Measurements from ENCODE around the gene PTGDR. TPM values are rescaled to one million over a fixed set of nuclear protein-coding genes. Genes with fewer than 3 reads are reported as not detected.

The PTGDR gene
- polyA plus RNA-seq, 2 of the 4 experiments (the other 2 are of a cell fraction): not detected

DNA sequence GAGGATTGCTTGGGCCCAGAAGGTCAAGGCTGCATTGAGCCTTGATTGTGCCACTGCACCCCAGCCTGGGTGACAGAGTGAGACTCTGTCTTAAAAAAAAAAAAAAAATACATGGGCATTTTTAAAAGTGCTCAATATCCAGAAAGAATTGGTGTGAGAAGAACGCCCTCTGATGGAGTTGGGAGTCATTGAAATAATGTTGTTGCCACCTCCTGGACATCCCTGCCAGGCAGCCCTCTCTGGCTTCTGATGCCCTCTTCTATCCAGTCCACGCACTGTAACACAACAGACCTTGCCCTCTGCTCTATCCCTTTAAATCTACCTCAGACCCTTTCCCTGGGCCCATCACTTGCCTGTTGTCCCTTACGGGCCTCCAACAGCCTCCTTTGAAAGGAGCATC lies 4.9 kb downstream of the PTGDR start:
- ChIA-PET CTCF (interaction anchor here (0.8 to 1.5 kb wide), 4 partner anchors 12 to 276 kb away, joined by 3 to 5 read pairs (median 3); no protein-coding TSS in a partner anchor), POLR2A (no interaction called here)
- peak; percentile 54 to 83; a peak in 4 of 6 replicates for ATAC-seq
- Histone ChIP-seq H3K4me2 (no peak overlapping the region), H3K9me3 (no peaks in the 10 kb centered on the region), H3K4me1 (no peaks in the 10 kb centered on the region), H3K27ac (no peak overlapping the region), H3K4me3 (no peak overlapping the region)
- WGBS (ENCODE audit: missing lambda C conversion rate): 32% methylated on average over 3 of the region's 3 CpGs
- no peak for FAIRE-seq
- peak; percentile 26 to 33 for DNase-seq (ENCODE audit: low read depth in 1 of 2, low spot score in 1 of 2)
- TF ChIP-seq SMC3 (IDR thresholded peaks at IDR 0.05): 0 out of 3 replicates have a peak, but pooled peaks have one; percentile 22
- TF ChIP-seq RAD21 (conservative IDR thresholded peaks at IDR 0.05 in 1 of 2, IDR thresholded peaks at IDR 0.05 in 1 of 2): peak; percentile 28 to 53; a peak in 2 of 5 replicates
- TF ChIP-seq CHD2 (IDR thresholded peaks at IDR 0.05; ENCODE audit: low read length, partially characterized antibody): no peak
- no peak for TF ChIP-seq USF2 (IDR thresholded peaks at IDR 0.05)
- TF ChIP-seq, protein P1, sequence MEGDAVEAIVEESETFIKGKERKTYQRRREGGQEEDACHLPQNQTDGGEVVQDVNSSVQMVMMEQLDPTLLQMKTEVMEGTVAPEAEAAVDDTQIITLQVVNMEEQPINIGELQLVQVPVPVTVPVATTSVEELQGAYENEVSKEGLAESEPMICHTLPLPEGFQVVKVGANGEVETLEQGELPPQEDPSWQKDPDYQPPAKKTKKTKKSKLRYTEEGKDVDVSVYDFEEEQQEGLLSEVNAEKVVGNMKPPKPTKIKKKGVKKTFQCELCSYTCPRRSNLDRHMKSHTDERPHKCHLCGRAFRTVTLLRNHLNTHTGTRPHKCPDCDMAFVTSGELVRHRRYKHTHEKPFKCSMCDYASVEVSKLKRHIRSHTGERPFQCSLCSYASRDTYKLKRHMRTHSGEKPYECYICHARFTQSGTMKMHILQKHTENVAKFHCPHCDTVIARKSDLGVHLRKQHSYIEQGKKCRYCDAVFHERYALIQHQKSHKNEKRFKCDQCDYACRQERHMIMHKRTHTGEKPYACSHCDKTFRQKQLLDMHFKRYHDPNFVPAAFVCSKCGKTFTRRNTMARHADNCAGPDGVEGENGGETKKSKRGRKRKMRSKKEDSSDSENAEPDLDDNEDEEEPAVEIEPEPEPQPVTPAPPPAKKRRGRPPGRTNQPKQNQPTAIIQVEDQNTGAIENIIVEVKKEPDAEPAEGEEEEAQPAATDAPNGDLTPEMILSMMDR (IDR thresholded peaks at IDR 0.05): peak; percentile 35

- H3K4me3 ChIP-seq: no peak overlapping the region
- ChIA-PET POLR2A (no interaction called here), CTCF (interaction anchor here (1.5 kb wide), 1 partner anchor 11 kb away, joined by 3 read pairs; no protein-coding TSS in a partner anchor)
- TF ChIP-seq MAZ (IDR thresholded peaks at IDR 0.05; ENCODE audit: borderline replicate concordance, low read depth, low read length): no peak
- no peak overlapping the region for H3K4me2 ChIP-seq
- H3K9me3 ChIP-seq: no peaks in the 10 kb centered on the region
- ATAC-seq (no peak), FAIRE-seq (no peak), DNase-seq (ENCODE audit: low read depth in 1 of 2, low spot score in 1 of 2) (no peak)
- no peak overlapping the region for H3K27ac ChIP-seq
- H3K4me1 ChIP-seq: peaks cover 9% of the 10 kb centered on the region; the same call in 1 of the 3 replicates
- 36% methylated on average over 3 of the region's 3 CpGs for WGBS (ENCODE audit: missing lambda C conversion rate)
These were observed 7.9 kb downstream of the PTGDR start for GRCh38 chr14:52275372-52275771.

- no peak overlapping the region for H3K27ac ChIP-seq
- no peak overlapping the region for H3K4me3 ChIP-seq
- FAIRE-seq (no peak), DNase-seq (ENCODE audit: low read depth in 1 of 2, low spot score in 1 of 2) (no peak), ATAC-seq (no peak)
- H3K4me1 ChIP-seq: peaks cover 9% of the 10 kb centered on the region; the same call in 1 of the 3 replicates
- TF ChIP-seq MAFK (IDR thresholded peaks at IDR 0.05; ENCODE audit: partially characterized antibody): no peak
- TF ChIP-seq HOXA7 (CRISPR knock-in tag; IDR thresholded peaks at IDR 0.05): no peak
- no peak for TF ChIP-seq SMC3 (IDR thresholded peaks at IDR 0.05)
- TF ChIP-seq KDM5A (IDR thresholded peaks at IDR 0.05): no peak
- TF ChIP-seq MAX (IDR thresholded peaks at IDR 0.05): no peak
- TF ChIP-seq TFCP2L1 (CRISPR knock-in tag; IDR thresholded peaks at IDR 0.05): no peak
- no peak for TF ChIP-seq CHD4 (IDR thresholded peaks at IDR 0.05; ENCODE audit: borderline replicate concordance)
- H3K9me3 ChIP-seq: no peaks in the 10 kb centered on the region
- ChIA-PET CTCF (no interaction called here), POLR2A (no interaction called here)
- WGBS (ENCODE audit: missing lambda C conversion rate): 89% methylated on average over 4 of the region's 4 CpGs
- no peak overlapping the region for H3K4me2 ChIP-seq
These were observed 10.1 kb downstream of the PTGDR start for GRCh38 chr14:52277552-52277951.

DNA sequence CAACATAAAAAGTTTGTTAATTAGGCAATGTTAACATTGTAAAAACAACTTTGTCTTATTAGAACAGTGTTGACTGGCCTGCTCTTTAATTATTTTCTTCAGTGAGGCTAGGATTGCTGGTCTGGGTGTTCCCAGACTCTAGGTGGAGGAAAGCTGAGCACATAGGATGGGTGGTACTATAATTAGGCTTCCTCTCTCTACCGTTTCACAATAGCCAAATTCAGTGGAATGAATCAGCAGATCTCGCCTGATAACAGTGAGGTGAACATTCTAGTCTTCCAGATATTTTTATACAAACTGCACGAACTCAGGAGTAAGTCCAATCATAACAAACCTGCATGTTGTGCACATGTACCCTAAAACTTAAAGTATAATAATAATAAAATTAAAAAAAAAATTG lies 11.9 kb downstream of the PTGDR start:
- Histone ChIP-seq H3K4me2 (peak overlapping the region; percentile 29), H3K27ac (peak overlapping the region; percentile 40 to 69; a peak in 4 of 6 replicates), H3K9me3 (no peaks in the 10 kb centered on the region), H3K4me1 (peaks cover 9% of the 10 kb centered on the region; the same call in 1 of the 3 replicates), H3K4me3 (no peak overlapping the region)
- 12% methylated on average over 3 of the region's 3 CpGs for WGBS (ENCODE audit: missing lambda C conversion rate)
- DNase-seq (ENCODE audit: low read depth in 1 of 2, low spot score in 1 of 2) (peak; percentile 12 to 55), ATAC-seq (peak in 1 of 2 experiments; percentile 67; a peak in 3 of 6 replicates), FAIRE-seq (no peak)
- ChIA-PET POLR2A (no interaction called here), CTCF (no interaction called here)
- TF ChIP-seq POLR2A (IDR thresholded peaks at IDR 0.05; ENCODE audit: low read length) (no peak), TP53 (CRISPR knock-in tag; IDR thresholded peaks at IDR 0.05) (no peak), BHLHE40 (IDR thresholded peaks at IDR 0.05; ENCODE audit: low read depth, low read length) (no peak), RARB (CRISPR knock-in tag; IDR thresholded peaks at IDR 0.05) (no peak), REST (IDR thresholded peaks at IDR 0.05) (no peak), ZNF302 (CRISPR knock-in tag; IDR thresholded peaks at IDR 0.05) (no peak), FOSB (CRISPR knock-in tag; IDR thresholded peaks at IDR 0.05) (no peak), EHMT2 (IDR thresholded peaks at IDR 0.05; ENCODE audit: low read depth) (no peak), GATA3 (IDR thresholded peaks at IDR 0.05; ENCODE audit: borderline replicate concordance) (peak; percentile 75), CEBPB (IDR thresholded peaks at IDR 0.05) (peak; percentile 23 to 72; a peak in 3 of 4 replicates), KDM1A (IDR thresholded peaks at IDR 0.05; ENCODE audit: low read depth) (no peak), HOXB5 (CRISPR knock-in tag; IDR thresholded peaks at IDR 0.05) (no peak), CHD2 (IDR thresholded peaks at IDR 0.05; ENCODE audit: low read length, partially characterized antibody) (no peak), HOXA7 (CRISPR knock-in tag; IDR thresholded peaks at IDR 0.05) (no peak), EHF (CRISPR knock-in tag; IDR thresholded peaks at IDR 0.05) (no peak), CBX2 (IDR thresholded peaks at IDR 0.05; ENCODE audit: borderline replicate concordance, low read depth) (no peak)

All from A549 (cell line).